Testis (tissue), 3 donors: Measurements from ENCODE around the gene ADPRH. TPM values are rescaled to one million over a fixed set of nuclear protein-coding genes. Genes with fewer than 3 reads are reported as not detected.

Experiments used
- DNase-seq: peaks from one replicate; pipeline ENCODE4 v3.0.0-alpha.2; 2019
- H3K27ac ChIP-seq, 2 donors: fragments of 200-600 bp; sonication (generic); one replicate each; pipeline ENCODE4 v1.5.1; 2019
- H3K27me3 ChIP-seq: fragments of 200-600 bp; sonication (generic); one replicate; pipeline ENCODE4 v1.5.1; 2019
- H3K36me3 ChIP-seq: fragments of 200-600 bp; sonication (generic); one replicate; pipeline ENCODE4 v1.5.1; 2017; ENCODE audit warnings: low read depth; ENCODE audit errors: missing control alignments
- H3K4me1 ChIP-seq: fragments of 200-600 bp; sonication (generic); one replicate; pipeline ENCODE4 v1.5.1; 2019
- H3K4me3 ChIP-seq, 2 donors: fragments of 200-600 bp; sonication (generic); one replicate each; pipeline ENCODE4 v1.5.1; 2017 to 2019
- H3K9me3 ChIP-seq: fragments of 200-600 bp; sonication (generic); one replicate; pipeline ENCODE4 v1.5.1; 2017
- CTCF ChIP-seq, 3 experiments: fragments of 450-650 bp in 2 of 3; fragments of 200-600 bp in 1 of 3; sonication (generic) in 1 of 3; IDR thresholded peaks; one replicate each; pipeline ENCODE4 v1.5.1; 2016 to 2019; ENCODE audit warnings: antibody characterized with exemption in 3 of 3, mild to moderate bottlenecking in 2 of 3, moderate library complexity in 1 of 3
- POLR2A ChIP-seq: fragments of 450-650 bp; IDR thresholded peaks from one replicate; pipeline ENCODE4 v1.6.1; 2017; ENCODE audit warnings: antibody characterized with exemption, mild to moderate bottlenecking, moderate library complexity
- WGBS, 2 donors: methylation state at CpG; one replicate each; pipeline ENCODE4 v1.1.5; 2018; 5-methylcytosine and 5-hydroxymethylcytosine counted together
- intact Hi-C: fragments of 100-400 bp; cut with DNase I; formaldehyde crosslinking; loops from one replicate; pipeline ENCODE4 v1.15.1; 2023; ENCODE audit warnings: low total_unique reads
- polyA plus RNA-seq: library from polyadenylated mRNA; stranded (reverse); fragments of 350-450 nt; fragmentation: Illumina TruSeq; extraction: RNeasy Lipid Tissue Mini Kit (QIAGEN cat#74804); gene quantifications from one replicate; pipeline ENCODE4 v1.2.3, GENCODE V29; 2014; ENCODE audit warnings: low read depth, low replicate concordance; ENCODE audit not compliant: insufficient read depth
- total RNA-seq, 2 donors: library from RNA; depleted of rRNA; stranded (reverse); fragments of >200 nt; gene quantifications; one replicate each; pipeline ENCODE4 v1.2.3, GENCODE V29; 2016

The ADPRH gene
- total and polyA plus RNA-seq, 3 donors from 2014 or later, result 7.9 to 8.6 (median 8.0) TPM

GRCh38 chr3:119598410-119599098, 19.3 kb downstream of the ADPRH start:
- peak overlapping the region in 1 of 2 donors; percentile 77 for H3K27ac ChIP-seq
- no peak overlapping the region for H3K4me3 ChIP-seq
- no peaks in the 10 kb centered on the region for H3K27me3 ChIP-seq
- no peak for TF ChIP-seq CTCF (IDR thresholded peaks at IDR 0.05)
- no peak for TF ChIP-seq POLR2A
- H3K36me3 ChIP-seq, result no peaks in the 10 kb centered on the region
- H3K9me3 ChIP-seq, result no peaks in the 10 kb centered on the region
- H3K4me1 ChIP-seq, result no peaks in the 10 kb centered on the region
- DNase-seq, result no peak
- 97 to 100% methylated on average over 1 of the region's 1 CpG for WGBS, 2 donors
- intact Hi-C loops, result no loop called here

- no peak for DNase-seq
- Histone ChIP-seq H3K27ac (peak overlapping the region in 1 of 2 donors; percentile 77), H3K36me3 (no peaks in the 10 kb centered on the region), H3K4me3 (no peak overlapping the region), H3K27me3 (no peaks in the 10 kb centered on the region), H3K9me3 (no peaks in the 10 kb centered on the region), H3K4me1 (no peaks in the 10 kb centered on the region)
- TF ChIP-seq POLR2A (no peak), CTCF (IDR thresholded peaks at IDR 0.05) (no peak)
- intact Hi-C loops, result no loop called here
- 84 to 88% methylated on average over 6 of the region's 6 CpGs for WGBS, 2 donors
These were observed 20.4 kb downstream of the ADPRH start for GRCh38 chr3:119599558-119600174.

- peak; percentile 59 for DNase-seq
- no peak overlapping the region for H3K27ac ChIP-seq
- intact Hi-C loops, result no loop called here
- H3K4me1 ChIP-seq, result no peaks in the 10 kb centered on the region
- 58 to 70% methylated on average over 2 to 5 of the region's 5 CpGs for WGBS, 2 donors
- H3K4me3 ChIP-seq, result no peak overlapping the region
- H3K9me3 ChIP-seq, result no peaks in the 10 kb centered on the region
- no peaks in the 10 kb centered on the region for H3K36me3 ChIP-seq
- no peaks in the 10 kb centered on the region for H3K27me3 ChIP-seq
- TF ChIP-seq CTCF (IDR thresholded peaks at IDR 0.05) (peak in 2 of 3 experiments; percentile 30 to 43), POLR2A (no peak)
These were observed 21.4 kb downstream of the ADPRH start for GRCh38 chr3:119600732-119601131.

- WGBS, 2 donors, result 88 to 93% methylated on average over 3 of the region's 3 CpGs
- no peaks in the 10 kb centered on the region for H3K9me3 ChIP-seq
- TF ChIP-seq CTCF (IDR thresholded peaks at IDR 0.05), result no peak
- TF ChIP-seq POLR2A, result no peak
- H3K27me3 ChIP-seq, result no peaks in the 10 kb centered on the region
- no peak overlapping the region for H3K27ac ChIP-seq
- no peak for DNase-seq
- intact Hi-C loops, result no loop called here
- no peak overlapping the region for H3K4me3 ChIP-seq
- H3K36me3 ChIP-seq, result no peaks in the 10 kb centered on the region
- no peaks in the 10 kb centered on the region for H3K4me1 ChIP-seq
These were observed 21.9 kb downstream of the ADPRH start for GRCh38 chr3:119601154-119601553.
